Karpas-422 (cell line): ENCODE results near the gene SLC49A4. TPM values are rescaled to one million over a fixed set of nuclear protein-coding genes. Genes with fewer than 3 reads are reported as not detected.
A peak's percentile ranks its signal among the peaks of the same experiment; 100 is the strongest.
"Not testable (repeated sequence)": the region's sequence is repeated elsewhere in the genome, so short reads cannot be mapped to it uniquely, and the experiment has no call there.

Source experiments
- DNase-seq: peaks from one replicate; pipeline ENCODE4 v3.0.0-alpha.2; 2015
- H2AFZ ChIP-seq: fragments of 200-600 bp; sonication (generic); 2 replicates; pipeline ENCODE4 v1.6.1; 2014; ENCODE audit warnings: antibody characterized with exemption, low read length, mixed read lengths
- H3K27ac ChIP-seq: fragments of 200-600 bp; sonication (generic); 2 replicates; pipeline ENCODE4 v1.5.1; 2014; ENCODE audit warnings: mild to moderate bottlenecking, low read length, moderate library complexity
- H3K27me3 ChIP-seq: fragments of 200-600 bp; sonication (generic); 2 replicates; pipeline ENCODE4 v1.6.1; 2014; ENCODE audit warnings: low read length, mixed read lengths
- H3K36me3 ChIP-seq: fragments of 200-600 bp; sonication (generic); 2 replicates; pipeline ENCODE4 v1.6.1; 2014; ENCODE audit warnings: low read length, mixed read lengths; ENCODE audit not compliant: insufficient read depth
- H3K4me1 ChIP-seq: fragments of 200-600 bp; sonication (generic); 2 replicates; pipeline ENCODE4 v1.6.1; 2014; ENCODE audit warnings: mild to moderate bottlenecking, low read length, mixed read lengths
- H3K4me2 ChIP-seq: fragments of 200-600 bp; sonication (generic); 2 replicates; pipeline ENCODE4 v1.6.1; 2014; ENCODE audit warnings: low read length, low read depth, mild to moderate bottlenecking; ENCODE audit not compliant: poor library complexity, severe bottlenecking
- H3K4me3 ChIP-seq: fragments of 200-600 bp; sonication (generic); 2 replicates; pipeline ENCODE4 v1.5.1; 2014; ENCODE audit warnings: mild to moderate bottlenecking, antibody characterized with exemption, low read length, mixed read lengths
- H3K79me2 ChIP-seq: fragments of 200-600 bp; sonication (generic); 2 replicates; pipeline ENCODE4 v1.6.1; 2014; ENCODE audit warnings: mild to moderate bottlenecking, low read length, mixed read lengths
- H3K9ac ChIP-seq: fragments of 200-600 bp; sonication (generic); 2 replicates; pipeline ENCODE4 v1.6.0; 2014; ENCODE audit warnings: low read length
- H3K9me2 ChIP-seq: fragments of 200-600 bp; sonication (generic), shearing (Covaris generic); replicated peaks from 2 replicates; pipeline ENCODE4 v1.6.0; 2014; ENCODE audit warnings: mild to moderate bottlenecking, low read length, moderate library complexity; ENCODE audit not compliant: insufficient read depth
- H3K9me3 ChIP-seq: fragments of 300-700, 200-600 bp; sonication (generic); 2 replicates; pipeline ENCODE4 v1.6.1; 2014; ENCODE audit warnings: low read length, mixed read lengths
- H4K20me1 ChIP-seq: fragments of 200-600 bp; sonication (generic); 2 replicates; pipeline ENCODE4 v1.6.1; 2014; ENCODE audit warnings: mild to moderate bottlenecking, antibody characterized with exemption, low read length, low read depth; ENCODE audit not compliant: insufficient read depth
- total RNA-seq: library from RNA; depleted of rRNA; stranded (reverse); fragments of >200 nt; shearing (Covaris generic); gene quantifications from 2 replicates; pipeline ENCODE4 v1.2.3, GENCODE V29; 2014; ENCODE audit warnings: low replicate concordance; rRNA removed

SLC49A4 gene
- total RNA-seq: 6.3 and 6.4 TPM in 2 replicates

- Histone ChIP-seq H3K4me1 (peaks cover 44% of the 10 kb centered on the region), H3K4me3 (peak within 1 kb of the TSS; percentile 71)
Measured at GRCh38 chr3:122794779-122795673, at the start of gene SLC49A4. Gene SLC49A4, plus strand, starts transcription at chr3:122795069. Its CDS starts 124 bp downstream, at chr3:122795193.

GRCh38 chr3:122745369-122746021 lies 49.4 kb upstream of the SLC49A4 start:
- Histone ChIP-seq H3K36me3 (peaks cover 33% of the 10 kb centered on the region), H3K4me2 (no peak overlapping the region), H3K9ac (no peak overlapping the region), H3K79me2 (no peaks in the 10 kb centered on the region), H3K4me3 (no peak overlapping the region), H3K27ac (no peak overlapping the region), H4K20me1 (no peaks in the 10 kb centered on the region), H3K4me1 (no peaks in the 10 kb centered on the region), H2AFZ (no peak overlapping the region), H3K27me3 (no peaks in the 10 kb centered on the region), H3K9me3 (peaks cover 6% of the 10 kb centered on the region; the same call in 1 of the 2 replicates), H3K9me2 (no peaks in the 10 kb centered on the region)
- no peak for DNase-seq

More at GRCh38 chr3:122794779-122795673, at the start of gene SLC49A4:
- Histone ChIP-seq H3K79me2 (peaks cover 46% of the 10 kb centered on the region), H4K20me1 (no peaks in the 10 kb centered on the region; the same call in 1 of the 2 replicates), H3K9ac (peak within 1 kb of the TSS; percentile 77), H3K9me2 (no peaks in the 10 kb centered on the region), H3K4me2 (peak within 1 kb of the TSS; percentile 97), H3K9me3 (no peaks in the 10 kb centered on the region), H3K27me3 (no peaks in the 10 kb centered on the region), H2AFZ (peak within 1 kb of the TSS; percentile 84), H3K27ac (peak within 1 kb of the TSS; percentile 72), H3K36me3 (0 out of 2 replicates have a peak, but pooled peaks cover 4% of the 10 kb centered on the region)
- peak; percentile 90 for DNase-seq

GRCh38 chr3:122747295-122747694 lies 47.6 kb upstream of the SLC49A4 start:
- peaks cover 34% of the 10 kb centered on the region for H3K36me3 ChIP-seq
- not testable (repeated sequence) for H3K4me2 ChIP-seq, H4K20me1 ChIP-seq, H3K9me2 ChIP-seq, H3K79me2 ChIP-seq, DNase-seq, H3K27me3 ChIP-seq, H3K27ac ChIP-seq, H3K9ac ChIP-seq, H3K9me3 ChIP-seq, H3K4me3 ChIP-seq, H3K4me1 ChIP-seq, H2AFZ ChIP-seq

- Histone ChIP-seq H3K4me3 (no peak overlapping the region), H3K27me3 (no peaks in the 10 kb centered on the region), H3K4me1 (no peaks in the 10 kb centered on the region), H3K9ac (no peak overlapping the region), H3K9me2 (no peaks in the 10 kb centered on the region), H3K9me3 (no peaks in the 10 kb centered on the region), H3K4me2 (no peak overlapping the region), H3K36me3 (peaks cover 25% of the 10 kb centered on the region), H3K79me2 (no peaks in the 10 kb centered on the region), H4K20me1 (no peaks in the 10 kb centered on the region), H3K27ac (no peak overlapping the region), H2AFZ (no peak overlapping the region)
- DNase-seq: no peak
Measured at GRCh38 chr3:122748347-122748746, 46.5 kb upstream of the SLC49A4 start.

GRCh38 chr3:122754929-122755328 lies 39.9 kb upstream of the SLC49A4 start:
- Histone ChIP-seq H3K36me3 (peaks cover 19% of the 10 kb centered on the region), H3K4me2 (no peak overlapping the region), H4K20me1 (no peaks in the 10 kb centered on the region), H3K4me3 (no peak overlapping the region), H3K27me3 (no peaks in the 10 kb centered on the region), H2AFZ (no peak overlapping the region), H3K79me2 (no peaks in the 10 kb centered on the region), H3K27ac (no peak overlapping the region), H3K9me2 (no peaks in the 10 kb centered on the region), H3K9me3 (no peaks in the 10 kb centered on the region), H3K4me1 (no peaks in the 10 kb centered on the region), H3K9ac (no peak overlapping the region)
- peak; percentile 83 for DNase-seq

GRCh38 chr3:122755491-122755890 lies 39.4 kb upstream of the SLC49A4 start:
- H3K4me1 ChIP-seq: no peaks in the 10 kb centered on the region
- no peak overlapping the region for H3K4me3 ChIP-seq
- no peak overlapping the region for H3K4me2 ChIP-seq
- H3K9me2 ChIP-seq: no peaks in the 10 kb centered on the region
- no peak overlapping the region for H3K27ac ChIP-seq
- no peaks in the 10 kb centered on the region for H3K27me3 ChIP-seq
- no peaks in the 10 kb centered on the region for H3K9me3 ChIP-seq
- no peaks in the 10 kb centered on the region for H3K79me2 ChIP-seq
- H3K36me3 ChIP-seq: peaks cover 19% of the 10 kb centered on the region
- no peak overlapping the region for H2AFZ ChIP-seq
- DNase-seq: no peak
- H3K9ac ChIP-seq: no peak overlapping the region
- H4K20me1 ChIP-seq: no peaks in the 10 kb centered on the region

GRCh38 chr3:122758877-122759560 lies 35.9 kb upstream of the SLC49A4 start:
- no peaks in the 10 kb centered on the region for H3K9me3 ChIP-seq
- no peaks in the 10 kb centered on the region for H3K9me2 ChIP-seq
- no peaks in the 10 kb centered on the region for H3K27me3 ChIP-seq
- DNase-seq: no peak
- H4K20me1 ChIP-seq: no peaks in the 10 kb centered on the region
- no peak overlapping the region for H3K4me2 ChIP-seq
- H3K4me1 ChIP-seq: no peaks in the 10 kb centered on the region
- H3K36me3 ChIP-seq: peaks cover 7% of the 10 kb centered on the region
- H3K4me3 ChIP-seq: no peak overlapping the region
- no peak overlapping the region for H2AFZ ChIP-seq
- no peak overlapping the region for H3K27ac ChIP-seq
- no peaks in the 10 kb centered on the region for H3K79me2 ChIP-seq
- no peak overlapping the region for H3K9ac ChIP-seq
